Activated T-cell treated with anti-CD3 and anti-CD28 coated beads, Interleukin-2, amount 50 U/mL, for 1 hour (primary cell): ENCODE measurements around the gene ZSWIM3.
"Not testable (repeated sequence)": the region's sequence is repeated elsewhere in the genome, so short reads cannot be mapped to it uniquely, and the experiment has no call there.

ENCODE experiments used
- DNase-seq: peaks from one replicate; pipeline ENCODE4 v3.0.0-alpha.2; 2020

The ZSWIM3 gene

DNA sequence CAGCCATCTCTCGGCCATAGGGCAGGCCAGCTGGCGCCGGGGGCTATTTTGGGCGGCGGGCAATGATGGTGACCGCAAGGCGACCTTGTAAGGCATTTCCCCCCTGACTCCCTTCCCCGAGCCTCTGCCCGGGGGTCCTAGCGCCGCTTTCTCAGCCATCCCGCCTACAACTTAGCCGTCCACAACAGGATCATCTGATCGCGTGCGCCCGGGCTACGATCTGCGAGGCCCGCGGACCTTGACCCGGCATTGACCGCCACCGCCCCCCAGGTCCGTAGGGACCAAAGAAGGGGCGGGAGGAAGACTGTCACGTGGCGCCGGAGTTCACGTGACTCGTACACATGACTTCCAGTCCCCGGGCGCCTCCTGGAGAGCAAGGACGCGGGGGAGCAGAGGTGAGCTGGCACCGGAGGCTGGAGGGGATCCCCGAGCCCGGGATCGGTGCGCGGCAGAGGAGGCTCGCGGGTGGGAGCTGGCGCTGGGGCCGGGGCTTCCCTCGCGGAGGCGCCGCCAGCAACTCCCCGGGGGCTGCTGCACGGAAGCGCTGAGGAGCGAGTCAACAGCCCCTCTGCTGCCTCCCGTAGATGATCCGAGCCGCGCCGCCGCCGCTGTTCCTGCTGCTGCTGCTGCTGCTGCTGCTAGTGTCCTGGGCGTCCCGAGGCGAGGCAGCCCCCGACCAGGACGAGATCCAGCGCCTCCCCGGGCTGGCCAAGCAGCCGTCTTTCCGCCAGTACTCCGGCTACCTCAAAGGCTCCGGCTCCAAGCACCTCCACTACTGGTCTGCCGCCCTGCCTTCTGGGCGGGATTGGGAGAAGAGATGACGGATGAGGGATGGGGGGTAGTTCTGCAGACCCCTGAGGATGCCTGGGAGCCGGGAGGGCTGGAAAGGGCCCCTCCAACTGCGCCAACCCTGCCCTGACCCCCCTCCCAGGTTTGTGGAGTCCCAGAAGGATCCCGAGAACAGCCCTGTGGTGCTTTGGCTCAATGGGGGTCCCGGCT is 33.9 kb downstream of the ZSWIM3 start, which contains the start of the genes CTSA and NEURL2:
TSS of gene CTSA (plus strand) at position 351 of the 999 bp plus-strand sequence. CDS start at position 585, 234 bp downstream.
TSS of gene NEURL2 (minus strand) at position 224 of the 999 bp plus-strand sequence. CDS start at position 7, 217 bp downstream.
- DNase-seq: peak; percentile 82

DNA sequence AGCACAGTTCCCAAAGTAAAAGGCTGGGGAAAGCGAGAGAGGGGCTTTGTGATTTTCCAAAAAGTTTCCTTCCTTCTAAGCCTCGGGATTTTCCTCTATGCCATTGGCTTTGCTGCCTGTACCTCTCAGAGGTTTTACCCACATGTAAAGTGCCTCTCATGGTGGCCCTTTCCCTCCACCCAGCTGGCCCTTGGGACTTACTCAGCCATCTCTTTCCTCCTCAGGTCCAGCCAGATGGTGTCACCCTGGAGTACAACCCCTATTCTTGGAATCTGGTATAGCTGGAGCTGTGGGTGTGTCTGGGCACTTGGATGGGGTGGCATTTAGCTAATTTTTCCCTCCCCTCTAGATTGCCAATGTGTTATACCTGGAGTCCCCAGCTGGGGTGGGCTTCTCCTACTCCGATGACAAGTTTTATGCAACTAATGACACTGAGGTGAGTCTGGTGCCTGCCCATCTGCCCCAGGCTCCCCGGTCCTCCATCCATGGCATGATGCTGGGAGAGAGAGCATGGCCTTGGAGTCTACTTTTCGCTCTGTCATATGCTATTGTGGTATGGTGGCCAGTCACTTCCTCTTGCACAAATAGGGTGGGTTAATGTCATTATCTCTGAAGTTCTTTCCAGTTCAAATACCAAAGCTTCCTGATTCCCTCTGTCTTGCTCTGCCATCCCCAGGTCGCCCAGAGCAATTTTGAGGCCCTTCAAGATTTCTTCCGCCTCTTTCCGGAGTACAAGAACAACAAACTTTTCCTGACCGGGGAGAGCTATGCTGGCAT is 34.8 kb downstream of the ZSWIM3 start:
- no peak for DNase-seq

GRCh38 chr20:45892828-45893500 is 35.5 kb downstream of the ZSWIM3 start:
- DNase-seq: no peak

GRCh38 chr20:45893831-45894230 is 36.4 kb downstream of the ZSWIM3 start:
- DNase-seq: no peak

DNA sequence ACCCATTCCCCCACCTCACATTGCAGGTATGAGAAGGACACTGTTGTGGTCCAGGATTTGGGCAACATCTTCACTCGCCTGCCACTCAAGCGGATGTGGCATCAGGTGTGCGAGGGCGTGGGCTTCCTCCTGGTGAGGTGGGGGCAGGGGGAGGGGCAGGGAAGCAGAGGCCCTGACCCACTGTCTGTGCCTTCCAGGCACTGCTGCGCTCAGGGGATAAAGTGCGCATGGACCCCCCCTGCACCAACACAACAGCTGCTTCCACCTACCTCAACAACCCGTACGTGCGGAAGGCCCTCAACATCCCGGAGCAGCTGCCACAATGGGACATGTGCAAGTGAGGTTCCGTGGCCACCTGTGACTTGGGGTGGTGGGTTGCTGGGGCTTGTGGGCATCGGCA is 37.4 kb downstream of the ZSWIM3 start:
- DNase-seq: no peak

DNA sequence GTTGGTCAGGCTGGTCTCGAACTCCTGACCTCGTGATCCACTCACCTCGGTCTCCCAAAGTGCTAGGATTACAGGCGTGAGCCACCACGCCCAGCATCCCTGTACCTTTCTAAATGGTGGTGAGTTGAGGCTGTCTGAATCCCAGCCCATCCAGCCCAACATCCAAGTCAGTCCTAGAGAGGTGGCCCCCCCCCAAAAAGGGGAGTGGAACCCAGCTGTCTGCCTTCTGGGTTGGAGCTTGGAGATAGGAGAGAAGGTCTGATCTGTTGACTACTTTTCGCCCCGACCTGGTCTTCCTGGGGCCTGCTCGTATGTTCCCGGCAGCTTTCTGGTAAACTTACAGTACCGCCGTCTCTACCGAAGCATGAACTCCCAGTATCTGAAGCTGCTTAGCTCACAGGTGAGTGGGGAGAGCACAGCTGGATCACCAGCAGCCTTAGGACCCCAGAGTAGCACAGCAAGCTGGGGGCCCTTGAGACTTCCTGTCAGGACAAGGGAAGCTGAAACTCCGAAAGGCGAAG is 39.3 kb downstream of the ZSWIM3 start:
- no peak for DNase-seq

DNA sequence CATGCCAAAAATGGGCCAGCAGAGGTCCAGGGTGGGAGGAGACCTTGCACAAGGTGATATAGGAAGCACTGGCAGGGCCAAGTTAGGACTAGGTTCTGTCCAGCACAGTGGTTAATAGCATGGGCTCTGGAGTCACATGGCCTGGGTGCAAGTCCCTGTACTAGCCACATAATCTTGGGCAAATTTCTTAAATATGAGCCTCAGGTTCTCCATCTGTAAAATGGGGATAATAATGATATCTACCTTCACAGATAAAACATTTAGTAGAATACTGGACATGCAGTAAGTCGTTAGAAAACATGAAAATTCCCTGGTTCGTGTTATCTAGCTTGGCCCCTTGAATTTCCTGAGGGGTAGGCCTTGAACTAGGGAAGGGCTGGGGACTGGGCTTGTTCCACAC is 39.9 kb downstream of the ZSWIM3 start:
- no peak for DNase-seq

- no peak for DNase-seq
Measured at GRCh38 chr20:45897692-45898091, 40.3 kb downstream of the ZSWIM3 start.

- no peak for DNase-seq
Measured at GRCh38 chr20:45898285-45898684, 40.9 kb downstream of the ZSWIM3 start.

GRCh38 chr20:45899046-45899835 is 41.8 kb downstream of the ZSWIM3 start:
- no peak for DNase-seq

DNA sequence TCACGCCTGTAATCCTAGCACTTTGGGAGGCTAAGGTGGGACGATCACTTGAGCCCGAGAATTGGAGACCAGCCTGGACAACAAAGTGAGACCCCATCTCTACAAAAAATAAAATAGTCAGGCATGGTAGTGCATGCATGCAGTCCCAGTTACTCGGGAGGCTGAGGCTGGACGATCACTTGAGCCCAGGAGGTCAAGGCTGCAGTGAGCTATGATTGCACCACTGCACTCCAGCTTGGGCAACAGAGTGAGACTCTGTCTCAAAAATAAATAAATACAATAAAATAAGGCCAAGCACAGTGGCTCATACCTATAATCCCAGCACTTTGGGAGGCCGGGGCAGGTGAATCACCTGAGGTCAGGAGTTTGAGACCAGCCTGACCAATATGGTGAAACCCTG is 43.9 kb downstream of the ZSWIM3 start:
- not testable (repeated sequence) for DNase-seq

GRCh38 chr20:45902199-45902701 is 44.8 kb downstream of the ZSWIM3 start:
- DNase-seq: no peak

DNA sequence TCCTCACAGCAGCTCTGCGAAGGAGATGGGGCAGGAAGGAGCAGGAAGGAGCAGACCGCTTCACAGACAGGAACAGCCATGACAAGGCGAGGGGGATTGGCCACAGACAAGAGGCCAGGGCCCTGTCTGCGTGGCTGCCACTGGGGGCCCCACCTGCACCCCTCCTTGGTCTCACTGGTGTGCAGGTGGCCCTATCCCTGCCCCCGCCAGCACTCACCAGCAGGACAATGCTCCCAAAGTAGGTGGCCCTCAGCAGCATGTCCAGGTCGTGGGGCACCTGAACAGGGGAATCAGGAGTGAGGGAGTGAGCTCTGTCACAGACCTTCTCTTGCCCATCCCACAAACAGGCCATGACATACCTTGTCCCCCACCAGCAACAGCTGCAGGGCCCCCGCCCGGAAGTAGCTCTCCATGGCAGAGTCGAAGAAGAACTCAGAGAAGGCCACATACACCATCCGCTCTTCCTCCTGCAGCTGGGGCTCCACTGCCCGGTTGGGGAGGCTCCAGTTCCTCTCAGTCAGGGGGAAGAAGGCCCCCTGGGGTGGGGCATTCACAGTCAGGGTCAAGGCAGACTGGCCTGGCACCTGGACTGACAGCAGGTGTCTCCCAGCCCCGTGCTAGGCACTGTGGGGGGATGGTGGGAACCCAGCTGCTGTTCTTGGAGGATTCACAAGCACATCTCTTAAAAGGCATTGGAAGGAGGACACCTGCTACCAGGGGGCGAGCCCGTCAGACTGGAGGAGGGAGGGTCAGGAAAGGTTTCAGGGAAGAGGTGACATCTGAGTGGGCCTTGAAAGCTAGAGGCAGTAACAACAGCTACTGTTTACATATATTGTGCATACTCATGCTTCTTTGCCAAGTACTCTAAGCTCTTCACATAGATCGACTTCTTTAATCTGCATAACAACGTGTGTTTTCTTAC is 47.4 kb downstream of the ZSWIM3 start:
- no peak for DNase-seq

DNA sequence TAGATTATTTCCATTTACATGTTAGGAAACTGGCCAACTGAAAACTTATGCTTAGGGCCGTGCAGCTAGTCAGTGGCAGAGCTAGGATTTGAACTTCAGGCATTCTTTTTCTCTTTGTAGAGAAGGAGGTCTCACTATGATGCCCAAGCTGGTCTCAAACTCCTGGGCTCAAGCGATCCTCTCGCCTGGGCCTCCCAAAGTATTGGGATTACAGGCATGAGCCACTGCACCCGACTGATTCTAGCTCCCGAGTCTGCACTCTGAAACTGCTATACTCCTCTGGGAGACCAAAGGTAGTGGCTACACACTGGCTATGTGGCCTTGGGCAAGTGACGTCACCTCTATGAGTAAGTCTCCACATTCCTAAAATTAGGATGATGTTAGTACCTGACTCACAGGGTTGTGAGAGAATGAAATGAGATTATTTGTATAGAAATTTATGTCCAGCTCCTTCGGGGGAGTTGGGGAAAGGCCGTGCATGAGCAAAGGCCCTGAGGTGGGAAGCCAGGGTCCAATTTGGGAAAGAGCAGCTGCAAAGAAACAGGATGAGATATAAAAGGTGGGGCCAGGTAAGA is 48.2 kb downstream of the ZSWIM3 start:
- DNase-seq: no peak

DNA sequence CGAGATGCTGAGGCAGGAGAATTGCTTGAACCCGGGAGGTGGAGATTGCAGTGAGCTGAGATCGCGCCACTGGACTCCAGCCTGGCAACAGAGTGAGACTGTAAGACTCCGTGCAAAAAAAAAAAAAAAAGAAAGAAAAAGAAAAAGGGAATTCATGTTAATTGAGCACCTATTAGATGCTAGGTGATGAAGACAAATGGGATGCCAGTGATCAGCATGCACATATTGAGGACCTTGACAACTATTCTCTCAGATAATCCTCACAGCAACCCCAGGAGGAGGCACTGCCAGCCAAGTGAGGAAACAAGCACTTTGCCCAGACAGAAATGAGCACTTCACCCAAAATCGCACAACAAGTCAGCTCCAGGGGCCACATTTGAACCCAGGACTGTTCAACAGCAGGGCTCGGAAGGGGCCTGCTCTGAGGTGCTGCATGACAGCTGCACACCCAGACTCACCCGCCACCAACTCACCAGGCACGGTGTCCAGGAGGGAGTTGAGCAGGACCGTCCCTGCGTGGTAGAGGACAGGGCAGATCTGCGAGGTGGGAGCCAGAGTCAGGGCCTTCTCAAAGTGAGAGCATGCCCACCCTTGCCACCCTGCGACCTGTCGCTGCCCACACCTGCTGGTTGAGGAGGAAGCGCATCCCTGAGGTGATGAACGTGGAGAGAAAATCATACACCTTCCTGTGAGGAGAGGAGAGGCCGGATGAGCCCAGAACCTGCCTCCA is 50.0 kb downstream of the ZSWIM3 start:
- DNase-seq: no peak

- no peak for DNase-seq
Measured at GRCh38 chr20:45908084-45908483, 50.7 kb downstream of the ZSWIM3 start.

DNA sequence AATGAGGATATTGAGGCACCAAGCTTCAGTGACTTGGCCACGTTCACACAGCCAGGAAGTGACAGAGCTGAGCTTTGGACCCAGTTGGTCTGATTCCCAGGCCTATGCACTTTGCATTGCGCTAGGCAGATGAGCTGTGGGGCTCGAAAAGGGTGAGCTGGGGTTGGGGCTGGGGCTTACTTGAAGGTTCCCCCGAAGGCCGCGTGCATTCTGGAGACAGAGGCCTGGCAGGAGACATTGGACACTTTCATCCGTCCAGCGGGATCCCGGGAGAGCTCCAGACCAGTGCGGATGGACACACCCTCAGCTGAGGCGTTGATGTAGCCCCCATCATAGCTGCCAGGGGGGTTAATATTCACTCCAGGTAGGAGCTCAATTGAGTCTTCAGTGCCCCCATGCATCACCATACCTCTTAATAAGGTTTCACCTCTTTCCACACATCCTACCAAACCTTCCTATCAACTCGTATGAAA is 52.0 kb downstream of the ZSWIM3 start:
- no peak for DNase-seq

- no peak for DNase-seq
Measured at GRCh38 chr20:45909817-45910669, 52.6 kb downstream of the ZSWIM3 start.
